Endothelial cell of umbilical vein (primary cell): ENCODE data around the gene DDI1. TPM values are rescaled to one million over a fixed set of nuclear protein-coding genes. Genes with fewer than 3 reads are reported as not detected.

Source experiments
- BruUV-seq: library from RNA; stranded (reverse); fragments of 400-500 nt; replicated peaks from 2 replicates; lab custom pipeline; 2021; lab: Mats Ljungman, UMichigan
- CTCF ChIA-PET: fragments of 300-600, 350-600 bp; sonication (Branson Sonifier 250); formaldehyde crosslinking; loops from one replicate; lab custom pipeline; 2021; ENCODE audit warnings: antibody characterized with exemption, inconsistent platforms; lab: Charles Lee
- POLR2A ChIA-PET: fragments of 300-600, 350-600 bp; sonication (Branson Sonifier 250); formaldehyde crosslinking; loops from one replicate; lab custom pipeline; 2021; ENCODE audit warnings: antibody characterized with exemption, inconsistent platforms; lab: Charles Lee
- DNase-seq: peaks from one replicate; pipeline ENCODE4 v3.0.0-alpha.2; 2011; ENCODE audit warnings: low read depth, low spot score
- FAIRE-seq: peaks from 2 replicates; lab custom pipeline; 2011; peaks lifted over from hg19 to GRCh38; lab: Jason Lieb, UNC
- H2AFZ ChIP-seq: 2 replicates; pipeline ENCODE4 v1.6.0; 2012; ENCODE audit warnings: low read depth, low read length, control low read depth, inconsistent platforms
- H3K27ac ChIP-seq: 2 replicates; pipeline ENCODE4 v1.5.1; 2011; ENCODE audit warnings: low read depth, mild to moderate bottlenecking, control low read depth, low read length, moderate library complexity; ENCODE audit not compliant: insufficient read depth
- H3K27me3 ChIP-seq, 2 experiments: 2 replicates each; pipeline versions ENCODE4 v1.6.0 to v1.6.1; 2011; ENCODE audit warnings: low read length in 2 of 2, mixed read lengths in 1 of 2; ENCODE audit not compliant: control insufficient read depth in 2 of 2, insufficient read depth in 2 of 2
- H3K36me3 ChIP-seq, 2 experiments: 2 replicates in 1 of 2; 3 replicates in 1 of 2; pipeline ENCODE4 v1.5.1; 2011; ENCODE audit warnings: low read length in 2 of 2, mild to moderate bottlenecking in 1 of 2, moderate library complexity in 1 of 2; ENCODE audit not compliant: control insufficient read depth in 2 of 2, insufficient read depth in 2 of 2; ENCODE audit errors: extremely low read depth in 1 of 2
- H3K4me1 ChIP-seq: 3 replicates; pipeline ENCODE4 v1.5.1; 2011; ENCODE audit warnings: mild to moderate bottlenecking, low read length; ENCODE audit not compliant: control insufficient read depth, insufficient read depth; ENCODE audit errors: extremely low read depth
- H3K4me2 ChIP-seq: 2 replicates; pipeline ENCODE4 v1.6.1; 2011; ENCODE audit warnings: low read length, control low read depth, mixed read lengths; ENCODE audit not compliant: insufficient read depth
- H3K4me3 ChIP-seq, 3 experiments: fragments of 200-600 bp in 1 of 3; sonication (generic), shearing (Covaris generic) in 1 of 3; replicated peaks in 1 of 3; 2 replicates each; pipeline ENCODE4 v1.5.1; 2011 to 2016; ENCODE audit warnings: control low read depth in 3 of 3, low read length in 3 of 3, mild to moderate bottlenecking in 2 of 3, inconsistent platforms in 1 of 3, low read depth in 1 of 3, moderate library complexity in 1 of 3; ENCODE audit not compliant: insufficient read depth in 1 of 3
- H3K79me2 ChIP-seq: 2 replicates; pipeline ENCODE4 v1.6.0; 2012; ENCODE audit warnings: low read length, inconsistent platforms; ENCODE audit not compliant: control insufficient read depth, insufficient read depth
- H3K9ac ChIP-seq: replicated peaks from 2 replicates; pipeline ENCODE3; 2011; ENCODE audit warnings: low read length, control low read depth; ENCODE audit not compliant: insufficient read depth; ENCODE audit errors: extremely low read depth
- H3K9me1 ChIP-seq: replicated peaks from 3 replicates; pipeline ENCODE4 v1.6.0; 2011; ENCODE audit warnings: mild to moderate bottlenecking, low read length; ENCODE audit not compliant: control insufficient read depth, insufficient read depth; ENCODE audit errors: extremely low read depth
- H3K9me3 ChIP-seq: replicated peaks from 2 replicates; pipeline ENCODE4 v1.5.1; 2012; ENCODE audit warnings: low read length, inconsistent platforms; ENCODE audit not compliant: control insufficient read depth, insufficient read depth
- H4K20me1 ChIP-seq: replicated peaks from 2 replicates; pipeline ENCODE3; 2011; ENCODE audit warnings: mild to moderate bottlenecking, low read length; ENCODE audit not compliant: control insufficient read depth, insufficient read depth; ENCODE audit errors: extremely low read depth
- EZH2 ChIP-seq: IDR thresholded peaks from 2 replicates; pipeline ENCODE4 v1.6.1; 2012; ENCODE audit warnings: borderline replicate concordance, low read depth, mild to moderate bottlenecking, moderate library complexity, low read length, inconsistent platforms; ENCODE audit not compliant: severe bottlenecking
- FOS ChIP-seq: IDR thresholded peaks from 2 replicates; pipeline ENCODE4 v1.6.1; 2011; ENCODE audit warnings: mild to moderate bottlenecking, low read length, moderate library complexity, borderline replicate concordance; ENCODE audit not compliant: insufficient read depth
- GATA2 ChIP-seq: IDR thresholded peaks from 2 replicates; pipeline ENCODE4 v1.7.0; 2011; ENCODE audit warnings: low read depth, mild to moderate bottlenecking, moderate library complexity, mixed read lengths, low read length; ENCODE audit not compliant: insufficient read length, insufficient read depth
- MYC ChIP-seq: IDR thresholded peaks from one replicate; pipeline ENCODE4 v1.6.1; 2011; ENCODE audit warnings: mild to moderate bottlenecking, low read depth, low read length
- POLR2A ChIP-seq: IDR thresholded peaks from 2 replicates; pipeline ENCODE4 v1.6.1; 2012; ENCODE audit warnings: low read depth, mild to moderate bottlenecking, control low read depth, low read length
- POLR2AphosphoS5 ChIP-seq: IDR thresholded peaks from 2 replicates; pipeline ENCODE4 v1.6.1; 2012; ENCODE audit warnings: low read depth, mild to moderate bottlenecking, control low read depth, low read length, moderate library complexity; ENCODE audit not compliant: insufficient read depth
- dilution Hi-C: fragments of 300-500 bp; cut with MboI; formaldehyde crosslinking; loops from one replicate; pipeline ENCODE4 v1.15.0; 2019; ENCODE audit warnings: low sequenced_read_pairs; ENCODE audit not compliant: extremely low pct_ligation_motif_present
- intact Hi-C: fragments of 100-400 bp; cut with micrococcal nuclease; formaldehyde crosslinking; loops from one replicate; pipeline ENCODE4 v1.10.0; 2022
- polyA plus RNA-seq, 4 experiments: library from polyadenylated mRNA; depleted of rRNA in 3 of 4; stranded (reverse) in 3 of 4; unstranded in 1 of 4; fragments of >200 nt; gene quantifications; 2 replicates each; pipeline versions ENCODE4 v1.2.1 to v1.2.3, GENCODE V29; 2011 to 2012; ENCODE audit warnings: missing spikeins in 1 of 4
- total RNA-seq: library from RNA; stranded (reverse); gene quantifications from 2 replicates; pipeline ENCODE4 v1.2.3, GENCODE V29; 2021
- TF ChIP-seq, protein P1 (sequence below): IDR thresholded peaks from 2 replicates; pipeline ENCODE4 v1.6.1; 2011; ENCODE audit not compliant: insufficient read depth, insufficient read length
- TF ChIP-seq, protein P2 (sequence below), 2 donors: IDR thresholded peaks; 1 replicate in 1 of 2; 2 replicates in 1 of 2; pipeline ENCODE4 v1.5.1; 2011; ENCODE audit warnings: low read length in 2 of 2, mild to moderate bottlenecking in 2 of 2, moderate library complexity in 2 of 2, control low read depth in 1 of 2, inconsistent platforms in 1 of 2, low read depth in 1 of 2; ENCODE audit not compliant: insufficient read depth in 1 of 2; ENCODE audit errors: extremely low read depth in 1 of 2

The DDI1 gene
- total and polyA plus RNA-seq, 2 donors (not counting 3 experiments of a cell fraction or from before 2014, with no cell fraction given), result not detected

DNA sequence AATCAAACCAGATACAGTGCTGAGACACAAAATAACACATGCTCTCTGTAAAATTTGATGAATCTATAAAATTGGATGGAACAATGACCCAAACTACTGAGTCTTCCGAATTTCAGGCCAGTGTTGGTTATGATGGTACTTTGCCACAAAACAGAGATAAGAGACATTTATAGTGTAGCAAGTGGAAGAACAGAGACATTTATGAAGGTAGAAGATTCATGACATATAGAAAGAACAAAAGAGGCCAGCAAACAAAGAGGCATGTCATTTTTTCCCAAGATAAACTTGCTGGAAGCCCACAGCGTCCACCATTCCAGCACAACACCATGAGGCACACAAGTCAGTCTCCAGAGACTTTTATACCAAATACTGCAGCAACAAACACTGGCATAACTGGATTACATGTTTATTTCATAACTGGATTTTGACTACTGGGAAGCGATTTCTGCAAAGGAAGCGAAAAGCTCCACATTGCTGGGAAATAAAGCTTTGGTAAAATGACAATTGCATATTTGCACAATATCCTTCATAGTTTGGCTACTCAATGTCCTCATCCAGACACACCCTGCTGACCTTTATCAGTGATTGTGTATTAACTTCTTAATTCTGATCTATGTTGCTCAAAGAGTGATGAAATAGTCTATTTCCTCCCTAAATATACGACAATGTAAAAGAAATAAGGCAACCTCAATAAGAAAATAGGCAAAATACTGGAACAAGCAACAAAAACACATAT is 17.5 kb downstream of the DDI1 start:
- H3K36me3 ChIP-seq, result no peaks in the 10 kb centered on the region
- BruUV-seq, result no TSS peak
- FAIRE-seq (no peak), DNase-seq (no peak)
- H3K4me3 ChIP-seq, result no peak overlapping the region
- H3K9me3 ChIP-seq, result no peaks in the 10 kb centered on the region
- H2AFZ ChIP-seq, result no peak overlapping the region
- H3K9me1 ChIP-seq, result no peaks in the 10 kb centered on the region
- dilution Hi-C loops, result no loop called here
- no peak overlapping the region for H3K4me2 ChIP-seq
- CTCF ChIA-PET, result interaction anchor here (1.1 kb wide), 1 partner anchor 10 kb away, joined by 3 read pairs; no protein-coding TSS in a partner anchor
- no peaks in the 10 kb centered on the region for H3K27me3 ChIP-seq
- no peak overlapping the region for H3K27ac ChIP-seq
- H3K79me2 ChIP-seq, result no peaks in the 10 kb centered on the region
- intact Hi-C loops, result no loop called here
- no peaks in the 10 kb centered on the region for H4K20me1 ChIP-seq
- H3K4me1 ChIP-seq, result no peaks in the 10 kb centered on the region
- POLR2A ChIA-PET, result no interaction called here
- H3K9ac ChIP-seq, result no peak overlapping the region
- TF ChIP-seq GATA2 (no peak), FOS (no peak), MYC (no peak), POLR2A (no peak), POLR2AphosphoS5 (no peak)
- TF ChIP-seq, protein P1, sequence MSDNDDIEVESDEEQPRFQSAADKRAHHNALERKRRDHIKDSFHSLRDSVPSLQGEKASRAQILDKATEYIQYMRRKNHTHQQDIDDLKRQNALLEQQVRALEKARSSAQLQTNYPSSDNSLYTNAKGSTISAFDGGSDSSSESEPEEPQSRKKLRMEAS, result no peak

DNA sequence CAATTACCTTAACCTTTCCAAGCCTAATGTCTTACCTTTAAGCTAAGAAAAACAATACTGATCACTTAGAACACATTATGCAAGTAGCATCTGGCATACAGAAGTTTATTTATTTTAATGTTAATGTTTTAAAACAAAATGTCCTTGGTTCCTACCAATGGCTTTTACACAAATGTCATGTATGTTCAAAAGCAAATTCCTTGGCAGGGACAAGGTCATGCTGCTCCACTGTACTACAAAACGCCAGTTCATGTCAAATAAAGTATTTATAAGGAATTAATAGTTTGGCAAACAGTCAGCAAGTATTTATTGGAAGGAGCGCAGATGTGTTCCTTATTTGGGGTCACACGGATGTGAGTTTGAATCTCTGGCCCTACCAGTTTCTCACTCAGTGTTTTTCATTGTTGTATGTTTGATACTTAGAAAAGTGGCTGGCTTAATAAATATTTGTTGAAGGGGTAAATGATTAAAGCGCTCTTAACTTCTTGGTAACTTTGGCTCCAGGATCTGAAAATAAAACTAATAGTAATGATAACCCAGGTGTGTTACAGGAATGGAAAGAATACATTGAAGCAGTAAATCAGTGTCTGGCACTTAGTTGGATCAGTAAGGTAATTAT is 18.6 kb downstream of the DDI1 start:
- FAIRE-seq, result no peak
- Histone ChIP-seq H4K20me1 (no peaks in the 10 kb centered on the region), H3K9ac (no peak overlapping the region), H3K9me1 (no peaks in the 10 kb centered on the region), H3K9me3 (no peaks in the 10 kb centered on the region), H3K4me3 (no peak overlapping the region), H3K27ac (no peak overlapping the region), H3K36me3 (no peaks in the 10 kb centered on the region), H3K79me2 (no peaks in the 10 kb centered on the region), H3K4me1 (no peaks in the 10 kb centered on the region), H2AFZ (no peak overlapping the region), H3K27me3 (no peaks in the 10 kb centered on the region), H3K4me2 (no peak overlapping the region)
- intact Hi-C loops (no loop called here), dilution Hi-C loops (no loop called here)
- no peak for DNase-seq
- ChIA-PET POLR2A (no interaction called here), CTCF (no interaction called here)
- BruUV-seq, result no TSS peak
- no peak for TF ChIP-seq POLR2AphosphoS5
- no peak for TF ChIP-seq EZH2
- TF ChIP-seq MYC, result no peak
- TF ChIP-seq FOS, result no peak
- TF ChIP-seq, protein P2, sequence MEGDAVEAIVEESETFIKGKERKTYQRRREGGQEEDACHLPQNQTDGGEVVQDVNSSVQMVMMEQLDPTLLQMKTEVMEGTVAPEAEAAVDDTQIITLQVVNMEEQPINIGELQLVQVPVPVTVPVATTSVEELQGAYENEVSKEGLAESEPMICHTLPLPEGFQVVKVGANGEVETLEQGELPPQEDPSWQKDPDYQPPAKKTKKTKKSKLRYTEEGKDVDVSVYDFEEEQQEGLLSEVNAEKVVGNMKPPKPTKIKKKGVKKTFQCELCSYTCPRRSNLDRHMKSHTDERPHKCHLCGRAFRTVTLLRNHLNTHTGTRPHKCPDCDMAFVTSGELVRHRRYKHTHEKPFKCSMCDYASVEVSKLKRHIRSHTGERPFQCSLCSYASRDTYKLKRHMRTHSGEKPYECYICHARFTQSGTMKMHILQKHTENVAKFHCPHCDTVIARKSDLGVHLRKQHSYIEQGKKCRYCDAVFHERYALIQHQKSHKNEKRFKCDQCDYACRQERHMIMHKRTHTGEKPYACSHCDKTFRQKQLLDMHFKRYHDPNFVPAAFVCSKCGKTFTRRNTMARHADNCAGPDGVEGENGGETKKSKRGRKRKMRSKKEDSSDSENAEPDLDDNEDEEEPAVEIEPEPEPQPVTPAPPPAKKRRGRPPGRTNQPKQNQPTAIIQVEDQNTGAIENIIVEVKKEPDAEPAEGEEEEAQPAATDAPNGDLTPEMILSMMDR (IDR thresholded peaks at IDR 0.05; ENCODE audit: extremely low read depth in 1 of 2, insufficient read depth in 1 of 2, low read depth in 1 of 2, low read length in 2 of 2), result no peak
- TF ChIP-seq, protein P1, result no peak
- TF ChIP-seq GATA2, result no peak
